HG03354 (cell line): ENCODE results near the gene FADS2.
A peak's percentile ranks its signal among the peaks of the same experiment; 100 is the strongest.

ENCODE experiments used
- ATAC-seq: cut with Tn5 transposase; IDR thresholded peaks from one replicate; pipeline ENCODE4 v1.9.1; 2021; ENCODE audit warnings: mild to moderate bottlenecking; ENCODE audit not compliant: unreplicated experiment, poor library complexity, severe bottlenecking

FADS2 gene

DNA sequence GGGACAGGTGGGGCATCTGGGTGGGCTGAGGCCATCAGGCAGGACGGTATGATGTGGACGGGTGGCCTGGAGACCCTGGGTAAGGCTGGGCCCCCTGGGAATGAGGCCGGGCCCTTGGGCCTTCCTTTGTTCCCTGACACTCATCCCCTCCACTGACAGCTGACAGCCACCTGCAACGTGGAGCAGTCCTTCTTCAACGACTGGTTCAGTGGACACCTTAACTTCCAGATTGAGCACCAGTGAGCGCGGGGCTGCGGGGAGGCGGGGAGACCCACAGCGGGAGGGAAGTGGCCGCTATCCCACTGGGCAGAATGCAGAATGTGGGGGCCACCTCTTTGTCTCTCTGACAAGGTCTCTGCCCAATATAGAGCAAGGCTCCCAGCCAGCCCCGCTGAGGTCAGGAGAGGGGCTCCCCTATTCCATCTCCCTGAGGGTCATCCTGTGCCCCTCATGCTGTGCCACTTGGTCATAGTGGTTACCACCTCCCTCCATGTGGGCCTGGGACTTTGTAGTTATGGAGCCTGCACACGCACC is 35.5 kb downstream of the FADS2 start:
- ATAC-seq: no peak

DNA sequence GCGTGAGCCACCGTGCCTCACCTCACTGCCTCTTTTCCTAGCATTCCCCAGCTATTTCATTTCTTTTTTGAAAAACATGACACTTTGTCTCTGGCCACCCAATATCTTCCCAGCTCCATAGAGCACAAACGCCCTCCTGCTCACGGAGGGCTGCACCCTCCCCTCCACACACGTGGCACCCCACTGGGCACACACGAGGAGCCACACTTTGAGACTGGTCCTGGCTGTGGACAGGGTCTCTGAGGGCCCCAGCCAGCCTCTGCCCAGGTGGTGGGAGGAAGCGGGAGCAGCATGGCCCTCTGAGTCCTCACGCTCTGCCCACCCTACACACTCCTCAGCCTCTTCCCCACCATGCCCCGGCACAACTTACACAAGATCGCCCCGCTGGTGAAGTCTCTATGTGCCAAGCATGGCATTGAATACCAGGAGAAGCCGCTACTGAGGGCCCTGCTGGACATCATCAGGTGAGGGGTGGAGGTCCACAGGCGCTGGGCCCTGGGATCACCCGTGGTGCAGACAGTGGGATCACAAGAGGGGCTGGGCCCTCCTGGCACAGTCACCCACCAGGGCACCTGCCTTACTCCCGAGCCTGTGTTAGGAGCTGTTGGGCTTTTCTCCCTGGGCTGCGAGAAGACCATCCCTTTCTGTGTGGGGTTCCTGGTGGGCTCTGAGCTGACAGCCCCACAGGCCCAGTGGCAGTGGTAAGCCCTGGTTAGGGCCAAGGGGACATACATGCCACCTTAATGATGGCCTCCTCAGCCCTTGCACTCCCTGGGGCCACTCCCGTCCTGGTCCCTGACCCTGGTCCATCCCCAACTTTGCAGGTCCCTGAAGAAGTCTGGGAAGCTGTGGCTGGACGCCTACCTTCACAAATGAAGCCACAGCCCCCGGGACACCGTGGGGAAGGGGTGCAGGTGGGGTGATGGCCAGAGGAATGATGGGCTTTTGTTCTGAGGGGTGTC is 37.0 kb downstream of the FADS2 start:
- ATAC-seq: no peak

DNA sequence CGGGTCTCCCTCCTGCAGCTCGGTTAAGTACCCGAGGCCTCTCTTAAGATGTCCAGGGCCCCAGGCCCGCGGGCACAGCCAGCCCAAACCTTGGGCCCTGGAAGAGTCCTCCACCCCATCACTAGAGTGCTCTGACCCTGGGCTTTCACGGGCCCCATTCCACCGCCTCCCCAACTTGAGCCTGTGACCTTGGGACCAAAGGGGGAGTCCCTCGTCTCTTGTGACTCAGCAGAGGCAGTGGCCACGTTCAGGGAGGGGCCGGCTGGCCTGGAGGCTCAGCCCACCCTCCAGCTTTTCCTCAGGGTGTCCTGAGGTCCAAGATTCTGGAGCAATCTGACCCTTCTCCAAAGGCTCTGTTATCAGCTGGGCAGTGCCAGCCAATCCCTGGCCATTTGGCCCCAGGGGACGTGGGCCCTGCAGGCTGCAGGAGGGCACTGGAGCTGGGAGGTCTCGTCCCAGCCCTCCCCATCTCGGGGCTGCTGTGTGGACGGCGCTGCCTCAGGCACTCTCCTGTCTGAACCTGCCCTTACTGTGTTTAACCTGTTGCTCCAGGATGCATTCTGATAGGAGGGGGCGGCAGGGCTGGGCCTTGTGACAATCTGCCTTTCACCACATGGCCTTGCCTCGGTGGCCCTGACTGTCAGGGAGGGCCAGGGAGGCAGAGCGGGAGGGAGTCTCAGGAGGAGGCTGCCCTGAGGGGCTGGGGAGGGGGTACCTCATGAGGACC is 38.3 kb downstream of the FADS2 start:
- no peak for ATAC-seq

DNA sequence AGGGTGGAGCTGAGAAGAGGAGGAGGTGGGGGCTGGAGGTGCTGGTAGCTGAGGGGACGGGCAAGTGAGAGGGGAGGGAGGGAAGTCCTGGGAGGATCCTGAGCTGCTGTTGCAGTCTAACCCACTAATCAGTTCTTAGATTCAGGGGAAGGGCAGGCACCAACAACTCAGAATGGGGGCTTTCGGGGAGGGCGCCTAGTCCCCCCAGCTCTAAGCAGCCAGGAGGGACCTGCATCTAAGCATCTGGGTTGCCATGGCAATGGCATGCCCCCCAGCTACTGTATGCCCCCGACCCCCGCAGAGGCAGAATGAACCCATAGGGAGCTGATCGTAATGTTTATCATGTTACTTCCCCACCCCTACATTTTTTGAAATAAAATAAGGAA is 38.9 kb downstream of the FADS2 start:
- ATAC-seq: no peak

- no peak for ATAC-seq
Measured at GRCh38 chr11:61868571-61869428, 40.7 kb downstream of the FADS2 start.

- no peak for ATAC-seq
Measured at GRCh38 chr11:61869429-61869707, 41.3 kb downstream of the FADS2 start.

DNA sequence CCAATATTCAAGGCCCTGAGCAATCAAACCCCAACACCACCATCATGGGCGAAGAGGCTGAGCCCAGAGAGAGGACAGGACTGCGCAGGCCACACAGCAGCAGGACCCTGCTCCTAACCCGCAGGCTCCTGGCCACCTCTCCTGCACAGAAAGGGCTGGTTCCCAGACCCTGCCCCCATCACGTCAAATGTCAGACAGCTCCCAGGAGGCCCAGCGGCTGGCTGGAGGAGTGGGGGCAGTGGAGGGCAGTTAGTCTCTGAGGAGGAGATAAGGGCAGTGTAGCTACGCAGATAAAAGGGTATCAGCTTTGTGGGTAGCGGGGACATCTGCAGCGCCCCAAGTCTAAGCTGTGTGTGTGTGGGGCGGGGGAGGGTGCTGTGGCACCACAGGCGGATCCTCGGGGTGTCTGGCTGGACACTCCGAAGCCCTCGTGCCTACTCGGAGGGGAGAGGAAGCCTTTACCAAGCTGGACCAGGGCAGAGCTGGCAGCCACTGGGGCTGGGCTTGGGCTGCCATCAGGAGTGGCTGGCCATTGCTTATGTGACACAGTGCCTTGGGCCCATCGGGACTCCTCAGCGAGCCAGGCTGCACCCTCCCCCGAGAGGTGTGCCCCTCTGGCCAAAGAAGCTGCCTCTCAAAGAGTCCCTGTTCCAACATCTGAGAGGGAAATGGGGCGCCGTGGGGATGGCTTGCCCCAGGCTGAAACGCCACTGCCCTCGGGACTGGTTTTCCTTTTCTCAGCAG is 41.8 kb downstream of the FADS2 start:
- ATAC-seq: no peak

DNA sequence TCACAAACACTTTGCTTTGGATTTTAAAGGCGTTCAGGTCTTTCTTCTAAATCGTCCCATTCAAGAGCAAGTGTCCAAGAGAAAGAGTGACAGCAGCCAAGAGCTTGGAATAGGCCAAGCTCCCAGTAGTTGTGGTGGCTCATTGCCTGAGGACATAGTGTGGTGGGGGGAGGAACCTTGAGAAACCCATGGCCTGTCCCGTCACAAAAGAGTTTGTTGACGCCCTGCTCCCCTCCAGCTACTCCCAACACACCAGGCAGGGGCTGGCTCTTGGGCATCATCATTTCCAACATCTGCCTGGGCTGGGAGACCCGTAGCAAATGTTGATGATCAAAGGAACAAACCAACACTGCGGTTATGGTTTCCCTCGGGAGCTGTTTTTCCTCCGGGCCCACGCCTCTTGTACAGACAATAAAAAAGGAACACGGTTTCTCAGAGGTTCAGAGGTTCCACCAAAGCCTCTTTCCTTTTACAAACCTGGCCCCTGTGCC is 42.5 kb downstream of the FADS2 start:
- no peak for ATAC-seq

GRCh38 chr11:61871158-61871597 is 43.1 kb downstream of the FADS2 start:
- peak; percentile 78 for ATAC-seq

DNA sequence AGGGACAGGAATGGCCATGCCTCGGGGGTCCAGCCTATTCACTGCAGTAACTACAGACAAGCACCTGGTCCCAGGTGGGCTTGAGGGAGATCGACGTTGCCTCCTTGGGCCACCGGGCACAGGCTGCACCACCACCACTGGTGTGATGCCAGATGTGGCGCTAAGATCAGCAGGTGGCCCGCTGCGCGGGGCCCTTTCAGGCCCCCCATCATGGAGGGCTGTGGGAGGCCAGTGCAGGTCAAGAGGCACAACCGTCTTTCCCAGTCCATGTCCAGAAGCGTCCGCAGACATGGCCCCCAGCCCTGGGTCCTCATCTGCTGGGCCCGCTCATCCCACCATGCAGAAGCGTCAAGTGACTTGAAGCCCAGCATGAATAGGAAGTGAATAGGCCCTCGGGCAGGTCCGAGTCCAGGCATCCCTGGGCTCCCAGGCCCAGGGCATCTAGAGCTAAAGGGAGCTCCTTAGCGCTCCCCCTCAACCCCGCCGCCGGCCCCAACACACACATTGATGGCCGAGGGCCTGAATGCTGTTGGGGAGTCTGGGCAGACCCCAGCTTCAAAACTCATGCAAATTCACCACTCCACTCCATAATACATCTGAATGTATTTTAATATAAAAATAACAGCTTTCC is 45.0 kb downstream of the FADS2 start:
- no peak for ATAC-seq

- no peak for ATAC-seq
Measured at GRCh38 chr11:61873588-61874376, 45.7 kb downstream of the FADS2 start.

DNA sequence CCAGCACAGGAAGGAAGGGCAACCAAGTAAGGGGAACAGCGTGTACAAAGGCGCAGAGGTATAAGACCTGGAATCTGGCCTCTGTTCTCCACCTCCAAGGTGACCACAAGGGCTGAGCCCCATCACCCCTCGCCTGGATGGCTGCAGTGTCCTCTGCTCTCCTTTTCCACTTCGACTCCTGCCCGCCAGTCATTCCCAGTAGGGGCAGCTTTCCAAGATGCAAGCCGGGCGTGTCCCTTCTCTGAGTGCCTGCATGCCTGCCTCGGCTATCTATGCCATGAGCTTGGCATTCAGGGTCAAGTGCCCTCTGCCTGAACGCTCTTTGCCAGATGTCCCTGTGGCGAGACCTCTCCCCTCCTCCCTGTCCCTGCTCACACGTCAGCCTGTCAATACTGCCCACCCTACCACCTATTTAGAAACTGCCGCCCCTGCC is 46.3 kb downstream of the FADS2 start:
- ATAC-seq: no peak

GRCh38 chr11:61874853-61875252 is 46.8 kb downstream of the FADS2 start:
- no peak for ATAC-seq

- ATAC-seq: no peak
Measured at GRCh38 chr11:61875698-61876097, 47.6 kb downstream of the FADS2 start.

DNA sequence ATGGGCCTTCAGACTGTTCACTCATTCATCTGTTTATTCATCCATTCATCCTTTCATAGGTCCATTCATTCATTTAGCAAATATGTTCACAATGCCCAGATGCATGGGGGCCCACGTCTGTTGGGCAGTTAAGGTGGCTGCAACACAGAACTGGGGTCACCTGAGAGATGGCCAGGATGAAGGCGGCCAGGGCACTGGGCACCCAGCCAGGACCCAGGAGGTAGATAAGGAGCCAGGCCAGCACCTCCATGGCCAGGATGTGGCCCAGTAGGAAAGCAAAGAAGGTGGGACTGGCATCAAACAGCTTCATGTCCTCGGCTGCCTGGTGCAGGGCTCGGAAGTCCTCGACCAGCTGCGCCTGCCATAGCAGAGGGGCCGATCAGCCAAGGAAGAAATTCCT is 51.1 kb downstream of the FADS2 start:
- no peak for ATAC-seq

DNA sequence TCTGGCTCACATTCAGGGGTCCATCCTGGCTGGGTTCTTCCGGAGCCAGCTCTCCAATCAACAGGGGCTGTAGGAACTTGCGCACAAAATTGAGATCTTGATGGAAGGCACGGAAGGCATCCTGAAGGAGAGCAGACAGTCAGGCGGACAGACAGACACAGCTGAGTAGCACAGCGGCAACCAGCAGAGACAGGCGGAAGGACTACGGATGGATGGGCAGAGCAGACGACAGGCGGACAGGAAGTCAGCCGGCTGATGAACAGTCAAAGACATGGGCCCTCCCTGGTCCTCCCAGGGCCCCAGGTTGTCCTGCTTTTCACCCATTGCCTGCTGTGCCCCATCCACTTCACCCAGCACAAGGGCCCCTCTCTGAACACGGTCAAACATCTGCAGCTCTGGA is 51.9 kb downstream of the FADS2 start:
- no peak for ATAC-seq

- ATAC-seq: no peak
Measured at GRCh38 chr11:61880454-61880853, 52.4 kb downstream of the FADS2 start.

DNA sequence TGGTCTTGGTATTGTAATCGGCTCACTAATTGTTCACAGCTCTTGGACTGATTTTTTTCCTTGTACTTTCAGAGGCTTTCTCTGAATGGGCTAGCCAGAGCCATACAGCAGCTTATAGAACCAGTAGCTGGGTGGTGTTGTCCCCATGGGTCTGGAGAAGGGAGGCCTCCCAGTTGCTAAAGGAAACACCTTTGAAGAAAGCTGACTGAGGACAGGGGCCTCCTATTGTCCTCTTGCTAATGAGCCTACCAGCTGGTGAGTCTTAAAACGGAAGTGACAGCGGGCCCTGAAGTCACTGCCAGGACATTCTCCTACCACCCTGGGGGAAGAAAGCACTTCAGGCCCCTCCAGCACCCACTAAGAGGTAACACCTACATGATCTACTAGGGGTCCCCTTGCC is 53.3 kb downstream of the FADS2 start:
- no peak for ATAC-seq
